Astrocyte of the cerebellum (primary cell): ENCODE data around the gene RARRES2.

Experiments used
- DNase-seq: peaks from one replicate; pipeline ENCODE4 v3.0.0-alpha.2; 2011; ENCODE audit warnings: low read depth
- H3K4me3 ChIP-seq: 2 replicates; pipeline ENCODE4 v1.5.1; 2011; ENCODE audit warnings: mild to moderate bottlenecking, low read depth, low read length, moderate library complexity
- in situ Hi-C: cut with HindIII; loops from 2 replicates; pipeline ENCODE4 v1.10.0; 2017; ENCODE audit warnings: low sequenced_read_pairs
- TF ChIP-seq, protein P1 (sequence below): IDR thresholded peaks from 2 replicates; pipeline ENCODE4 v1.5.1; 2012; ENCODE audit warnings: low read length, low read depth, moderate library complexity, mild to moderate bottlenecking; ENCODE audit errors: missing control alignments

The RARRES2 gene

DNA sequence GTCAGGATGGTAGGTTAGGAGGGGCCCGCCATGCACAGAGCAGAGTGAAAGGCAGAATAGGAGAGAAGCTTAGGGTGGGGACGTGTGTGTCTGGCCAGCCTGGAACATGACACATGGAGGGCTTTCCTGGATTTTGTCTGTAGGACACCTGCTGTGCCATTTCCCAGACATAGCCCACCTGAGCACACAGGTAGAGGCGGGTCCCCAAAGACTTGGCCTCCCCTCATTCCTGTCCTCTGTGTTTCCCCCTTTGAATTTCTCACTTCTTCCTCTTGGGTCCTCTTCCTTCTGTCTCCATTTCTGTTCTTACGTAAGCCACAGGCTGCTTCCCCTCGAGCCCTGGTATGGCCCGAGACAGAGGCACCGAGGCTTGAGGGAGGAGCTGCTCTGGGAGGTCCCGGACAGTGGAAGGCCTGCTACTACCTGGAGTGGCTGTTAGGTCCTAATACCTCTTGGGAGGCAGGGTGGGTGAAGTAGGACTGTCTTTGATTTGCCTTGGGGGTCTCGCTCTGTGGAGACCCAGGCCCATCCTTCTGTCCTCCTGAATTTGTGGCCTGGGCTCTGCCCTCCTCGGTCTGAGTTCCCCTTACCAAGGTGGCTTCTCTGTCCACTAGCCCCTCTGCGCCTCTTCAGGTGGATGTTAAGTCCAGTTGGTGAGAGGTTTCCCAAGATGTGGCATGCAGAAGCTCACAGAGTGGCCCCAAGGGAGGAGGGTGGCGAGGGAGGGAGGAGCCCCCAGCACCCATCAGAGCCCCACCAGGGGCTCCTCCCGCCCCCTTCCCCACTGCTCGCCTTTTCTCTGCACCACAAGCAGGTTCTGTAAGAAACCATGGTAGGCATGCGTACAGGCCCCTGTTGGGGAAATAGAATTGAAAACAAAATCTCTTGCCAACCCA is 43.2 kb upstream of the RARRES2 start:
- H3K4me3 ChIP-seq = no peak overlapping the region
- no peak for DNase-seq
- in situ Hi-C loops = no loop called here
- TF ChIP-seq, protein P1, sequence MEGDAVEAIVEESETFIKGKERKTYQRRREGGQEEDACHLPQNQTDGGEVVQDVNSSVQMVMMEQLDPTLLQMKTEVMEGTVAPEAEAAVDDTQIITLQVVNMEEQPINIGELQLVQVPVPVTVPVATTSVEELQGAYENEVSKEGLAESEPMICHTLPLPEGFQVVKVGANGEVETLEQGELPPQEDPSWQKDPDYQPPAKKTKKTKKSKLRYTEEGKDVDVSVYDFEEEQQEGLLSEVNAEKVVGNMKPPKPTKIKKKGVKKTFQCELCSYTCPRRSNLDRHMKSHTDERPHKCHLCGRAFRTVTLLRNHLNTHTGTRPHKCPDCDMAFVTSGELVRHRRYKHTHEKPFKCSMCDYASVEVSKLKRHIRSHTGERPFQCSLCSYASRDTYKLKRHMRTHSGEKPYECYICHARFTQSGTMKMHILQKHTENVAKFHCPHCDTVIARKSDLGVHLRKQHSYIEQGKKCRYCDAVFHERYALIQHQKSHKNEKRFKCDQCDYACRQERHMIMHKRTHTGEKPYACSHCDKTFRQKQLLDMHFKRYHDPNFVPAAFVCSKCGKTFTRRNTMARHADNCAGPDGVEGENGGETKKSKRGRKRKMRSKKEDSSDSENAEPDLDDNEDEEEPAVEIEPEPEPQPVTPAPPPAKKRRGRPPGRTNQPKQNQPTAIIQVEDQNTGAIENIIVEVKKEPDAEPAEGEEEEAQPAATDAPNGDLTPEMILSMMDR = no peak

DNA sequence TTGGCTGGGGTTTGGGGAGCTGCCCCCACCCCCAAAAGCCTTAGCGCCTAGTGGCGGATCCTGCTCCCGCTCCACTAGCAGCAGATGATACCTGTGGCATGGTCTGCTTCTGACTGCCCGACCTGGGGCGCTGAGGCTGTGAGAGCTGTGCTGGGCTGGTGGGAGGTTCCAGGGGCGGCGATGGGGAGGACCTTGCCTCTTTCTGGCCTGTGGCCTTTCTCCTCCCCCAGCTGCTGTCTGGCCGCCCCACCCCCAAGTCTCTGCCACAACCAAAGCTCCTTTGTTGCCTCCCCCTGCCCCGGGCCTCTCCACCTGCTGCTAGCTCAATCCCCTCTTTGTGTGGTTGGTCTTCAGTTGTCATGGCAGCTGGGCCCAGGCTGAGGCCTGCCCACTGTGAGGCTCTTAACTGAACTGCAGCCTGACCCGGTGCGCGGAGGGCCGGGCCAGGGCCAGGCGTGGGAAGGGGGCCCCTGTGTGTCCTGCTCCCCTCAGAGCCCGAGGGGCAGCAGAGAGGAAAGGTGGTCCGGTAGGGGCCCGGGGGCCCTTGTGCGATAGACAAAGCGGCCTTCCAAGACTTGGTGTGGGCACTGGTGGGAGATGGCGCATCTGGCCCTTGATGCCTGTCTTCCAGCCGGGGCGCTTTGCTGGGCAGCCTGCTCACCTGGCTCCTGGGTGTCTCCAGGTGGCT is 42.4 kb upstream of the RARRES2 start:
- DNase-seq = no peak
- TF ChIP-seq, protein P1 = no peak
- no peak overlapping the region for H3K4me3 ChIP-seq
- in situ Hi-C loops = no loop called here

DNA sequence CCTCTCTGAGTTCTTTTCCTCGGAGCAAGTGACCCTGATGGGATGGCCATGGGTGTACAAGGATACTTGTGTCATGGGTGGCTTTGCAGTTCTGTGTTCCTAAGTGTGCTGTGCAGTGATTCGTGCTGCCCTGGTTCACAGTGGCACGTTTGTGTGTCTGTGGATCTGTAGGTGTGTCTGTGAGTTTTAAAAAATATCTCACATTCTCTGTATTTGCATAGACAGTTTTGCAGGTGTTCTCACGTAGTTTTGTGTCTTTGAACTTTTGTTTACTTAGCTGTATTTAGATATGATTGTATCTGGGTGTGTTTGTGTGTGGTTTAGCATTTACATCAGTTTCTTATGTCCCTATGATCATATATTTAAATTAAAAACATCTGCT is 41.4 kb upstream of the RARRES2 start:
- in situ Hi-C loops = no loop called here
- H3K4me3 ChIP-seq = no peak overlapping the region
- no peak for DNase-seq
- TF ChIP-seq, protein P1 = no peak

DNA sequence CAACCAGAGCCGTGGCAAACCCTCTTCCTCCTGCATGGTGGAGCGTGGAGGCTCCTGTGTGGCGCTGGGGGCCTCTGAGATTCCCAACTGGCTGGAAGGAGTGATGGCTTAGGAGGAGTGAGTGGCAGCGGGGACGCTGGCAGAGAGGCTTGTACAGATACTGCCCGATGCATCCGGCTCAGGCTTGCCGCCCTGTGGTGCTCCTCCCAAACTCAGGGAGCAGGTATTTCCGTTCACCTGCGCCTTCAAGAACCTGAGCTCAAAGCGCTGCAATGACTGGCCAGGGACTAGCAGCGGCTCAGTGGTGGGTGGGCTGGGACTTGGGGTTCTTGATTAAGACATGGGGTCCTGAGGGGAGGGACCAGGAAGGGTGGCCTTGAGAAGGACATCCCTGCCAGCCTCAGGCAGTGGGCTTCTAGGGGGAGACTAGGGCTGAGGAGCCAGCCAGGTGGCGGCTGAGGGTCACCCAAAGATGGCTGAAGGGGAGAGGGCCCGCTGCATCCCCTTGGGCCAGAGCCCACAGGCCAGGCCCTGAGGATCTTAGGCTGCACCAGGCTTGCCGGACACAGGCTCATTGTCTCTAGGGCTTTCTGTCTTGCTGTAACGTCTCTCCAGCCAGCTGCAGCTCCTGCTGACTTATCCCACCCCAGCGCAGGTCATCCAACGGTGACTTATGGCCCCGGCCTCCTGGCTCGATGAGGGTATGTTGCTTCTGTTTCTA is 40.9 kb upstream of the RARRES2 start:
- no peak for DNase-seq
- TF ChIP-seq, protein P1 = no peak
- no peak overlapping the region for H3K4me3 ChIP-seq
- in situ Hi-C loops = no loop called here

DNA sequence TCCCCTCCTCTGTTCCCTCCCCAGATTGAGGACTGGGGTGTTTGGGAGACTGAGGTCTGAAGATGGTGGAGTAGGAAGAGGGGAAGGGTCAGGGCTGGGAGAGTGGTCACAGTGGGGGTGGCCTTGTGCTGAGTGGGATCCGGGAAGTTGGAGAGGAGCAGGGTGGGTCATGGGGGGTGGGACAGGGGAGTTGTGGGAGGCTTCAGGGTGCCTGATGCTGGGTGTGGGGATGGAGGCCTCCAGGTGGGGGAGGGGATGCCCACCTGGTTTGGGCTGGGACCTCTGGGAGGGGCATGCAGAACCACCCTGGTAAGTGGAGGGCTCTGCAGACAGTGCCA is 40.3 kb upstream of the RARRES2 start:
- TF ChIP-seq, protein P1 = no peak
- H3K4me3 ChIP-seq = no peak overlapping the region
- in situ Hi-C loops = no loop called here
- no peak for DNase-seq

DNA sequence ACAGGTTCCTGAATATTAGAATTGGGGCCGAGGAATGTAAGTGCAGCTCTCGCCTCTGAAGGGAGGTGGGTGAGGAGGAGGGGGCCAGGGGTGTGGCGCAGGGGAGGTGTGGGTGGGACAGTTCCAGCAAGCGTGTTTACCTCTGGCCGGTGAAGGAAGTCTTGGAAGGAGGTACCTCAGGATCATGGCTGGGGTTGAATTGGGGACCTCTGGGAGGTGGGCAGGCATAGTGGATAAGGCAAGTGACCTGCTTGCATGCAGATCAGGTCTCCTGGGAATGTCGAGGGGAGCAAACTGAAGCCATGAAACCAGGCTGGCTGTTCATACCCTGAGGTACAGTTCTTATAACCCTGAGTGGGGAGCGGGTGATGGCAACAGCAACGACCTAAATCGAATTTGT is 39.7 kb upstream of the RARRES2 start:
- TF ChIP-seq, protein P1 = no peak
- no peak overlapping the region for H3K4me3 ChIP-seq
- DNase-seq = no peak
- in situ Hi-C loops = no loop called here
